NCI-H1048 (cell line): ENCODE data around the gene SH3D19.
A peak's percentile ranks its signal among the peaks of the same experiment; 100 is the strongest.
"Not testable (repeated sequence)": the region's sequence is repeated elsewhere in the genome, so short reads cannot be mapped to it uniquely, and the experiment has no call there.

Experiments used
- DNase-seq: peaks from one replicate; lab custom pipeline; 2025; lab: John Stamatoyannopoulos, UW

Gene SH3D19

GRCh38 chr4:151325111-151325948 lies at the start of gene SH3D19:
SH3D19 (minus strand) TSS chr4:151325605; CDS start chr4:151325352, 253 bp downstream.
- peak; percentile 22 for DNase-seq

GRCh38 chr4:151362404-151363164 lies 37.2 kb upstream of the SH3D19 start:
- peak; percentile 59 for DNase-seq

GRCh38 chr4:151361966-151362365 lies 36.6 kb upstream of the SH3D19 start:
- no peak for DNase-seq

GRCh38 chr4:151361126-151361525 lies 35.7 kb upstream of the SH3D19 start:
- DNase-seq, result no peak

- DNase-seq, result no peak
Observed at GRCh38 chr4:151359576-151359975, 34.2 kb upstream of the SH3D19 start.

- DNase-seq, result no peak
Observed at GRCh38 chr4:151358266-151358665, 32.9 kb upstream of the SH3D19 start.

- DNase-seq, result no peak
Observed at GRCh38 chr4:151356510-151356909, 31.1 kb upstream of the SH3D19 start.

- no peak for DNase-seq
Observed at GRCh38 chr4:151355155-151355554, 29.8 kb upstream of the SH3D19 start.

- DNase-seq, result no peak
Observed at GRCh38 chr4:151347490-151348235, 22.3 kb upstream of the SH3D19 start.

- DNase-seq, result no peak
Observed at GRCh38 chr4:151344948-151345347, 19.5 kb upstream of the SH3D19 start.

GRCh38 chr4:151340751-151341385 lies 15.5 kb upstream of the SH3D19 start:
- no peak for DNase-seq

GRCh38 chr4:151339467-151339866 lies 14.1 kb upstream of the SH3D19 start:
- DNase-seq, result no peak

- no peak for DNase-seq
Observed at GRCh38 chr4:151331276-151332042, 6.1 kb upstream of the SH3D19 start.

- no peak for DNase-seq
Observed at GRCh38 chr4:151329217-151330007, 4.0 kb upstream of the SH3D19 start.

- no peak for DNase-seq
Observed at GRCh38 chr4:151325949-151326246, 493 bp upstream of the SH3D19 start.

GRCh38 chr4:151324752-151325110 lies 674 bp downstream of the SH3D19 start:
- DNase-seq, result no peak

- no peak for DNase-seq
Observed at GRCh38 chr4:151324124-151324751, 1.2 kb downstream of the SH3D19 start.

GRCh38 chr4:151323667-151324066 lies 1.7 kb downstream of the SH3D19 start:
- no peak for DNase-seq

GRCh38 chr4:151322570-151322969 lies 2.8 kb downstream of the SH3D19 start:
- no peak for DNase-seq

GRCh38 chr4:151322161-151322560 lies 3.2 kb downstream of the SH3D19 start:
- not testable (repeated sequence) for DNase-seq
